Measurements from ENCODE around the gene TPP1. TPM values are rescaled to one million over a fixed set of nuclear protein-coding genes. Genes with fewer than 3 reads are reported as not detected.

Gene TPP1
- total RNA-seq, 1 donor from 2014 or later, result 72.4 TPM

- H3K4me3 ChIP-seq (ENCODE audit: low read depth, low read length), result no peak overlapping the region
- TF ChIP-seq, protein P1, sequence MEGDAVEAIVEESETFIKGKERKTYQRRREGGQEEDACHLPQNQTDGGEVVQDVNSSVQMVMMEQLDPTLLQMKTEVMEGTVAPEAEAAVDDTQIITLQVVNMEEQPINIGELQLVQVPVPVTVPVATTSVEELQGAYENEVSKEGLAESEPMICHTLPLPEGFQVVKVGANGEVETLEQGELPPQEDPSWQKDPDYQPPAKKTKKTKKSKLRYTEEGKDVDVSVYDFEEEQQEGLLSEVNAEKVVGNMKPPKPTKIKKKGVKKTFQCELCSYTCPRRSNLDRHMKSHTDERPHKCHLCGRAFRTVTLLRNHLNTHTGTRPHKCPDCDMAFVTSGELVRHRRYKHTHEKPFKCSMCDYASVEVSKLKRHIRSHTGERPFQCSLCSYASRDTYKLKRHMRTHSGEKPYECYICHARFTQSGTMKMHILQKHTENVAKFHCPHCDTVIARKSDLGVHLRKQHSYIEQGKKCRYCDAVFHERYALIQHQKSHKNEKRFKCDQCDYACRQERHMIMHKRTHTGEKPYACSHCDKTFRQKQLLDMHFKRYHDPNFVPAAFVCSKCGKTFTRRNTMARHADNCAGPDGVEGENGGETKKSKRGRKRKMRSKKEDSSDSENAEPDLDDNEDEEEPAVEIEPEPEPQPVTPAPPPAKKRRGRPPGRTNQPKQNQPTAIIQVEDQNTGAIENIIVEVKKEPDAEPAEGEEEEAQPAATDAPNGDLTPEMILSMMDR (IDR thresholded peaks at IDR 0.05; ENCODE audit: insufficient read depth, low read length, poor library complexity, severe bottlenecking), result no peak
- H3K27me3 ChIP-seq (ENCODE audit: control insufficient read depth, insufficient read depth, low read length), result no peaks in the 10 kb centered on the region
- no peak for DNase-seq (ENCODE audit: low read depth)
- peaks cover 6% of the 10 kb centered on the region for H3K36me3 ChIP-seq (ENCODE audit: control insufficient read depth, insufficient read depth, low read length)
Observed at GRCh38 chr11:6609502-6610015, 9.7 kb downstream of the TPP1 start.

- TF ChIP-seq, protein P1 (IDR thresholded peaks at IDR 0.05; ENCODE audit: insufficient read depth, low read length, poor library complexity, severe bottlenecking), result no peak
- DNase-seq (ENCODE audit: low read depth), result no peak
- H3K36me3 ChIP-seq (ENCODE audit: control insufficient read depth, insufficient read depth, low read length), result peaks cover 6% of the 10 kb centered on the region
- no peaks in the 10 kb centered on the region for H3K27me3 ChIP-seq (ENCODE audit: control insufficient read depth, insufficient read depth, low read length)
- H3K4me3 ChIP-seq (ENCODE audit: low read depth, low read length), result no peak overlapping the region
Observed at GRCh38 chr11:6608726-6609501, 10.3 kb downstream of the TPP1 start.

- TF ChIP-seq, protein P1 (IDR thresholded peaks at IDR 0.05; ENCODE audit: insufficient read depth, low read length, poor library complexity, severe bottlenecking), result no peak
- Histone ChIP-seq H3K4me3 (ENCODE audit: low read depth, low read length) (no peak overlapping the region), H3K27me3 (ENCODE audit: control insufficient read depth, insufficient read depth, low read length) (no peaks in the 10 kb centered on the region), H3K36me3 (ENCODE audit: control insufficient read depth, insufficient read depth, low read length) (peaks cover 6% of the 10 kb centered on the region)
- DNase-seq (ENCODE audit: low read depth), result no peak
Observed at GRCh38 chr11:6608011-6608410, 11.2 kb downstream of the TPP1 start.

DNA sequence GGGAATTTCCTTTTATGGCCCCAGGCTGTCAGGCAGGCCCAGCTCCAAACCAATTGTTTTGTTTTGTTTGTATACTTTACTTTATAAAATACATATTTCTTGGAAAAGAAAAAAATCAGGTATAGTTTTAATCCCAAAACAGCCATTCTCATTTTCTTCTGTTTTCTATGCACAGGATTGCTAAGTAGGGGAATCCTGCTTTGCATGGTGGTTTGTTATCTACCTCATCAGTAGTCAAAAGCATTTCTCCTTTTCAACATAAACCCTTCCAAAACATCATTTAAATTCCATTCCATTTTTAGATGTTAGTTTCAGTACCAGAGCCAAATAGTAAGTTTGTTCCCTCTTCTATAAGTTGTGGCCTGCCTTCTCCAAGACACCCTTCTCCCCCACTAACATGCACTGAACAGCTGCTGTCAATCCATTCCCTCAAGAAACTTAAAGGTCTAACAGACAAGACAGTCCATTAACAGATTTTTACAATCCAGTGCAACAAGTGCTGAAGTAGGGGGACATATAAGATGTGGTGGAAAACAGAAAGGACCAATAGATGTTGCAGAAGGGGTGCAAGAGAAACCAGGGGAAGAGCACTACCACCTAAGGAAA is 11.9 kb downstream of the TPP1 start:
- DNase-seq (ENCODE audit: low read depth), result no peak
- Histone ChIP-seq H3K4me3 (ENCODE audit: low read depth, low read length) (no peak overlapping the region), H3K36me3 (ENCODE audit: control insufficient read depth, insufficient read depth, low read length) (peaks cover 6% of the 10 kb centered on the region), H3K27me3 (ENCODE audit: control insufficient read depth, insufficient read depth, low read length) (no peaks in the 10 kb centered on the region)
- TF ChIP-seq, protein P1 (IDR thresholded peaks at IDR 0.05; ENCODE audit: insufficient read depth, low read length, poor library complexity, severe bottlenecking), result no peak

GRCh38 chr11:6606471-6607189 is 12.6 kb downstream of the TPP1 start:
- peak; percentile 97 for DNase-seq (ENCODE audit: low read depth)
- H3K36me3 ChIP-seq (ENCODE audit: control insufficient read depth, insufficient read depth, low read length), result peaks cover 6% of the 10 kb centered on the region
- H3K4me3 ChIP-seq (ENCODE audit: low read depth, low read length), result no peak overlapping the region
- H3K27me3 ChIP-seq (ENCODE audit: control insufficient read depth, insufficient read depth, low read length), result no peaks in the 10 kb centered on the region
- TF ChIP-seq, protein P1 (IDR thresholded peaks at IDR 0.05; ENCODE audit: insufficient read depth, low read length, poor library complexity, severe bottlenecking), result no peak
